ENCODE data around the gene PTP4A2. TPM values are rescaled to one million over a fixed set of nuclear protein-coding genes. Genes with fewer than 3 reads are reported as not detected.
"Not testable (repeated sequence)": the region's sequence is repeated elsewhere in the genome, so short reads cannot be mapped to it uniquely, and the experiment has no call there.

Gene PTP4A2
- total RNA-seq, 2 experiments from 2014 or later = 334 to 347 TPM

- no peaks in the 10 kb centered on the region for H3K9me3 Mint-ChIP-seq
- peak; percentile 96 for DNase-seq
- POLR2A ChIA-PET = interaction anchor here (0.8 to 2.4 kb wide), 7 partner anchors 9 to 17 kb away, joined by 3 to 19 read pairs (median 4); no protein-coding TSS in a partner anchor
- H3K36me3 Mint-ChIP-seq (ENCODE audit: low read depth) = no peaks in the 10 kb centered on the region
- H3K4me1 Mint-ChIP-seq = peaks cover 61% of the 10 kb centered on the region
- peak overlapping the region; percentile 98 for H3K27ac Mint-ChIP-seq
- peak overlapping the region; percentile 74 for H3K4me3 Mint-ChIP-seq
- H3K27me3 Mint-ChIP-seq = no peaks in the 10 kb centered on the region
- CTCF ChIA-PET = interaction anchor here (0.9 to 14.9 kb wide), 9 partner anchors 10 to 128 kb away, joined by 3 to 371 read pairs (median 3); no protein-coding TSS in a partner anchor
These were observed 6.3 kb upstream of the PTP4A2 start for GRCh38 chr1:31944205-31945089.

GRCh38 chr1:31943546-31944184 lies 5.5 kb upstream of the PTP4A2 start:
- peak overlapping the region; percentile 74 for H3K4me3 Mint-ChIP-seq
- POLR2A ChIA-PET = interaction anchor here (0.8 to 2.4 kb wide), 7 partner anchors 9 to 18 kb away, joined by 3 to 19 read pairs (median 4); no protein-coding TSS in a partner anchor
- CTCF ChIA-PET = interaction anchor here (0.9 to 14.9 kb wide), 10 partner anchors 9 to 127 kb away, joined by 3 to 371 read pairs (median 4); no protein-coding TSS in a partner anchor
- H3K9me3 Mint-ChIP-seq = no peaks in the 10 kb centered on the region
- H3K27me3 Mint-ChIP-seq = no peaks in the 10 kb centered on the region
- H3K27ac Mint-ChIP-seq = peak overlapping the region; percentile 98
- peaks cover 69% of the 10 kb centered on the region for H3K4me1 Mint-ChIP-seq
- no peaks in the 10 kb centered on the region for H3K36me3 Mint-ChIP-seq (ENCODE audit: low read depth)
- peak; percentile 76 for DNase-seq

- ChIA-PET POLR2A (interaction anchor here (0.6 kb wide), 1 partner anchor 16 kb away, joined by 9 read pairs; no protein-coding TSS in a partner anchor), CTCF (interaction anchor here (0.6 to 14.9 kb wide), 10 partner anchors 8 to 124 kb away, joined by 3 to 371 read pairs (median 4); no protein-coding TSS in a partner anchor)
- H3K4me3 Mint-ChIP-seq; H3K27me3 Mint-ChIP-seq; DNase-seq; H3K36me3 Mint-ChIP-seq (ENCODE audit: low read depth); H3K9me3 Mint-ChIP-seq: not testable (repeated sequence)
- peak overlapping the region; percentile 98 for H3K27ac Mint-ChIP-seq
- peaks cover 71% of the 10 kb centered on the region for H3K4me1 Mint-ChIP-seq
These were observed 3.9 kb upstream of the PTP4A2 start for GRCh38 chr1:31942061-31942460.

GRCh38 chr1:31939484-31940329 lies 1.5 kb upstream of the PTP4A2 start:
- ChIA-PET POLR2A (interaction anchor here (0.6 to 1.2 kb wide), 8 partner anchors 13 to 113 kb away, joined by 3 to 4 read pairs (median 3); no protein-coding TSS in a partner anchor), CTCF (interaction anchor here (0.6 to 14.9 kb wide), 15 partner anchors 9 to 431 kb away, joined by 3 to 371 read pairs (median 3); partner anchors contain the start of gene KHDRBS1)
- Mint-ChIP-seq H3K27me3 (no peaks in the 10 kb centered on the region), H3K36me3 (ENCODE audit: low read depth) (peaks cover 23% of the 10 kb centered on the region), H3K27ac (peak overlapping the region; percentile 97), H3K4me1 (peaks cover 79% of the 10 kb centered on the region), H3K4me3 (peak overlapping the region; percentile 74), H3K9me3 (no peaks in the 10 kb centered on the region)
- peak; percentile 79 for DNase-seq

DNA sequence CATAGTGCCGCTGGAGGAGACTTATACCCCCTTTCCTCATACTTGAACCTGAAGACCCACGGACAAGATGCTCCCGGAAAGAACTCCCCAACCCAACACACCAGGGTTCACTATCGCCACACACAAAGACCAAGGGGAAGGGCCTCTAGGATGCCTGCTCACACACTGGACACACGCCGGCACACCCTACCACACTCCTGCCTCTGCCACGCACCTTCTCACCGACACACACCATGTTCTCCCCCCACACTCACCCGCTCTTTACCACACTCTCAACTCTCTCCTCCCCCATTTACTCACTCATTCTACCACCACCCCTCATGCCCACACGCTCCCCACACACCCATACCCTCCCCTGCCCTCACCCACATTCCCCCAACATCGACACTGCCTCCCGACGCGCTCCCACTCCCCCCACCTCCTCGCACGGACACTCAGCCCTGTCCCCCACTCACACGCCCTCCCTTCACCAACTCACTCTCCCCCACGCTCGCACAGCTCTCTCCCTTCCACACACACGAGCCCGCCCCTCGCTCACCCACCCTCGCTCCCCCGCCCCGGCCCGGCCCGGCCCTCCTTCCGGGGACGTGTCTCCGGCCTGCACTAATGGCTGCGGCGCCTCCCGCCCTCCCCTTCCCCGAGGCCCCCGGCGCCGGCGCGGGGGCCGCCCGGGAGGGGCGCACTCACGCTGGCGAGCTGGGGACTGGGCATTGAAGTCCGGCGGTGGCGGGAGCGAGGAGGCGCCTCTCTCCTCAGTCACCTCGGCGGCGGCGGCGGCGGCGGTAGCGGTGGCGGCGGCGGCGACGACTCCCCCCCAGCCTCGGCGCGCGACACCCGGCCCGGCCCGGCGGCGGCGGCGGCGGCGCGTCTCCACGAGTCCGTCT lies 626 bp downstream of the PTP4A2 start:
- Mint-ChIP-seq H3K9me3 (no peaks in the 10 kb centered on the region), H3K27me3 (no peaks in the 10 kb centered on the region), H3K36me3 (ENCODE audit: low read depth) (peaks cover 33% of the 10 kb centered on the region), H3K27ac (peak overlapping the region; percentile 93), H3K4me3 (peak overlapping the region; percentile 89), H3K4me1 (peaks cover 78% of the 10 kb centered on the region)
- CTCF ChIA-PET = interaction anchor here (0.6 to 14.9 kb wide), 17 partner anchors 7 to 115 kb away, joined by 3 to 371 read pairs (median 4); no protein-coding TSS in a partner anchor
- POLR2A ChIA-PET = no interaction called here
- DNase-seq = peak; percentile 78

DNA sequence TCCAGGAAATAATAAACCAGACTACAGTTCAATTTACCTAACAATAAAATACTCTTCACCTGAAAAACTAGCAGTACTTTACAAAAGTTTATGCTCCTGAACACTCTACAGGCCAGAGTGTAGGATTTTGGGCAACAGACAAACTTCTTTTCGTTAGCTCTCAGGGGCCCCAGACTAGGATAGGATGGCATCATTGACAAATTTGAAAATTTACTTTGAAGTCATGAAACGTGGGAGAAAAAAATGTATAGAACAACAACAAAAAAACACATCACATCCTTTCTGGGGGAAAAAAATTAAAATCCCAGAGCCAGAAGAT lies 1.2 kb downstream of the PTP4A2 start:
- ChIA-PET CTCF (interaction anchor here (14.9 kb wide), 1 partner anchor 21 kb away, joined by 371 read pairs; no protein-coding TSS in a partner anchor), POLR2A (no interaction called here)
- DNase-seq = no peak
- peaks cover 36% of the 10 kb centered on the region for H3K36me3 Mint-ChIP-seq (ENCODE audit: low read depth)
- H3K27me3 Mint-ChIP-seq = no peaks in the 10 kb centered on the region
- no peaks in the 10 kb centered on the region for H3K9me3 Mint-ChIP-seq
- peak overlapping the region; percentile 93 for H3K27ac Mint-ChIP-seq
- H3K4me1 Mint-ChIP-seq = peaks cover 78% of the 10 kb centered on the region
- peak overlapping the region; percentile 89 for H3K4me3 Mint-ChIP-seq

- H3K27me3 Mint-ChIP-seq = no peaks in the 10 kb centered on the region
- H3K4me1 Mint-ChIP-seq = peaks cover 78% of the 10 kb centered on the region
- no peak for DNase-seq
- POLR2A ChIA-PET = interaction anchor here (1.3 kb wide), 1 partner anchor 11 kb away, joined by 3 read pairs; no protein-coding TSS in a partner anchor
- H3K9me3 Mint-ChIP-seq = no peaks in the 10 kb centered on the region
- peak overlapping the region; percentile 89 for H3K4me3 Mint-ChIP-seq
- peak overlapping the region; percentile 93 for H3K27ac Mint-ChIP-seq
- CTCF ChIA-PET = interaction anchor here (14.9 kb wide), 1 partner anchor 21 kb away, joined by 371 read pairs; no protein-coding TSS in a partner anchor
- H3K36me3 Mint-ChIP-seq (ENCODE audit: low read depth) = peaks cover 40% of the 10 kb centered on the region
These were observed 1.7 kb downstream of the PTP4A2 start for GRCh38 chr1:31936278-31936980.

- DNase-seq = peak; percentile 40
- CTCF ChIA-PET = interaction anchor here (0.7 to 14.9 kb wide), 6 partner anchors 8 to 119 kb away, joined by 4 to 371 read pairs (median 6); partner anchors contain the start of gene SPOCD1
- Mint-ChIP-seq H3K27ac (peak overlapping the region; percentile 93), H3K27me3 (no peaks in the 10 kb centered on the region), H3K36me3 (ENCODE audit: low read depth) (peaks cover 48% of the 10 kb centered on the region), H3K9me3 (no peaks in the 10 kb centered on the region), H3K4me3 (peak overlapping the region; percentile 89), H3K4me1 (peaks cover 79% of the 10 kb centered on the region)
- POLR2A ChIA-PET = interaction anchor here (1.3 to 1.9 kb wide), 4 partner anchors 9 to 21 kb away, joined by 3 to 8 read pairs (median 4); no protein-coding TSS in a partner anchor
These were observed 3.2 kb downstream of the PTP4A2 start for GRCh38 chr1:31934706-31935629.

DNA sequence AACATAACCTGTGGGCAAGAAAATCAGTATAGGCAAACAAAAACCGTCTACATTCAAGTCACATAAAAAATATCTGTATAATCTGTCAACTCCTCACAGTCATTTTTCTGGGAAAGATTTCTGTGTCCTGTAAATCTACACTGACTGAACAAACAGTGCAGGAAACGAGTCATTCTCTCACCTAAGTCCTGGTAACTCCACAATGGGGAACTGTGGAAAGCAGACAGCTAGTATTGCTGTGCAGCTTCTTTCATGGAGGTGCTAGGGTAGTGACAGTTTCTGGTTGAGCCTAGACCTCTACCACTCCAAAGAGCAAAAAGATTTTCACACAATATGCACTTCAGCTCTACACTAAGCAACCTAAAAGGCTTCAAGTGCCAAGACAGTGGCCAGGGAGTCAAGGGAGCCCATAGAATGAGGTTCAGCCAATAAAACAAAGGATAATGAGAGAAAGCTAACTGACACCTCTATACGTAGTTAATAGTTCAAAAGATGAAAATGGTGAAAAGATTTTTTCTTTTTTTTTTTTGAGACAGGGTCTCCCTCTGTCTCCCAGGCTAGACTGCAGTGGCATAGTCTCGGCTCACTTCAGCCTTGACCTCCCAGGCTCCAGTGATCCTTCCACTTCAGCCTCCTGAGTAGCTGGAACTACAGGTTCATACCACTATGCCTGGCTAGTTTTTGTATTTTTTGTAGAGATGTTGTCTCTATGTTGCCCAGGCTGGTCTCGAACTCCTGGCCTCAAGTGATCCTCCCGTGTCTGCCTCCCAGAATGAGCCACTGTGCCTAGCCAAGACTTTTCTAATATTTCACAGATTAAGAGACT lies 5.5 kb downstream of the PTP4A2 start:
- peaks cover 57% of the 10 kb centered on the region for H3K36me3 Mint-ChIP-seq (ENCODE audit: low read depth)
- POLR2A ChIA-PET = no interaction called here
- H3K4me3 Mint-ChIP-seq = peak overlapping the region; percentile 89
- H3K4me1 Mint-ChIP-seq = peaks cover 80% of the 10 kb centered on the region
- no peak for DNase-seq
- CTCF ChIA-PET = interaction anchor here (0.5 to 14.9 kb wide), 6 partner anchors 9 to 210 kb away, joined by 4 to 371 read pairs (median 6); no protein-coding TSS in a partner anchor
- peak overlapping the region; percentile 93 for H3K27ac Mint-ChIP-seq
- H3K27me3 Mint-ChIP-seq = no peaks in the 10 kb centered on the region
- H3K9me3 Mint-ChIP-seq = no peaks in the 10 kb centered on the region
